ENCODE measurements around the gene KDR.

KDR gene

DNA sequence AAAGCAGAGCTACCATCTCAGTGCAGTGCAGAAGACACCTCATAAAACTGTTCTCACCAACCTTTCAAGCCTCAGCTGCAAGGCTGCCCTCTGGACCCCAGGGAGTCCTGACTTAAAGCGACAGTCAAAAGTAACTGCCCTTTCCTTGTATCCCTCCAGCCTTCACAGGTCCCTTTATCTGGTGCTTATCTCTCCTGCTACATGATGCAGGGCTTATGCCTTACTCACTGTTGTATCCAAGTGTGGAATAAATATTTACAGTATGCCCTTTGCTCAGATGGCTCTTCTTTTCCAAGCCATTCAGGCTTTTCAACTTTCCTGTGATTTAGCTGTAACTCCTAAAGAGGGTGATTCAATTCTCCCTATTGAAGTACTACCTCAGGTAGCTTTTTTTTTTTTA lies 92.6 kb downstream of the KDR start:
- DNase-seq (ENCODE audit: low read depth): peak; percentile 40
- TF ChIP-seq, protein P1, sequence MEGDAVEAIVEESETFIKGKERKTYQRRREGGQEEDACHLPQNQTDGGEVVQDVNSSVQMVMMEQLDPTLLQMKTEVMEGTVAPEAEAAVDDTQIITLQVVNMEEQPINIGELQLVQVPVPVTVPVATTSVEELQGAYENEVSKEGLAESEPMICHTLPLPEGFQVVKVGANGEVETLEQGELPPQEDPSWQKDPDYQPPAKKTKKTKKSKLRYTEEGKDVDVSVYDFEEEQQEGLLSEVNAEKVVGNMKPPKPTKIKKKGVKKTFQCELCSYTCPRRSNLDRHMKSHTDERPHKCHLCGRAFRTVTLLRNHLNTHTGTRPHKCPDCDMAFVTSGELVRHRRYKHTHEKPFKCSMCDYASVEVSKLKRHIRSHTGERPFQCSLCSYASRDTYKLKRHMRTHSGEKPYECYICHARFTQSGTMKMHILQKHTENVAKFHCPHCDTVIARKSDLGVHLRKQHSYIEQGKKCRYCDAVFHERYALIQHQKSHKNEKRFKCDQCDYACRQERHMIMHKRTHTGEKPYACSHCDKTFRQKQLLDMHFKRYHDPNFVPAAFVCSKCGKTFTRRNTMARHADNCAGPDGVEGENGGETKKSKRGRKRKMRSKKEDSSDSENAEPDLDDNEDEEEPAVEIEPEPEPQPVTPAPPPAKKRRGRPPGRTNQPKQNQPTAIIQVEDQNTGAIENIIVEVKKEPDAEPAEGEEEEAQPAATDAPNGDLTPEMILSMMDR (conservative IDR thresholded peaks at IDR 0.05; ENCODE audit: low read depth, low read length): no peak
- no peak overlapping the region for H3K4me3 ChIP-seq (ENCODE audit: low read depth, low read length)

GRCh38 chr4:55032179-55032578 lies 93.2 kb downstream of the KDR start:
- DNase-seq (ENCODE audit: low read depth): no peak
- H3K4me3 ChIP-seq (ENCODE audit: low read depth, low read length): no peak overlapping the region
- TF ChIP-seq, protein P1 (conservative IDR thresholded peaks at IDR 0.05; ENCODE audit: low read depth, low read length): no peak

- DNase-seq (ENCODE audit: low read depth): no peak
- TF ChIP-seq, protein P1 (conservative IDR thresholded peaks at IDR 0.05; ENCODE audit: low read depth, low read length): no peak
- H3K4me3 ChIP-seq (ENCODE audit: low read depth, low read length): no peak overlapping the region
Observed at GRCh38 chr4:55031158-55031557, 94.2 kb downstream of the KDR start.

DNA sequence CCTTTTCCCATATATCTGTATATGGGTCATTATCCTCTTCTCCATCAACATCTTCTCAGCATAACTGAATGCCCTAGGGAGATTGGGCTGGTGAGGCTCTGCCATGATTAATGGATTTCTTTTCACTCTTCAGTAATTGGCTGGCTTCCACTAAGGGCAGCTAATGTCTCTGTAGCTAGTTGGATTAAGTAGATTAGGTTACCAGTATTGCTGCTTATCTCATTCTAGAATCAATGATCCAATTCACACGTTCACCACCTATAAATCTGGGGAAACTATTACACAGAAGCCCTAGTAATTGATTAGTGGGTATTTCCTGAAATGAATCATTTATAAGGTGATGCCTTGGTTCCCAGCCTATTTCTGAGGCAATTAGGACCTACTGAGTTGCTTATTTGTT lies 94.8 kb downstream of the KDR start:
- no peak overlapping the region for H3K4me3 ChIP-seq (ENCODE audit: low read depth, low read length)
- DNase-seq (ENCODE audit: low read depth): no peak
- TF ChIP-seq, protein P1 (conservative IDR thresholded peaks at IDR 0.05; ENCODE audit: low read depth, low read length): no peak

DNA sequence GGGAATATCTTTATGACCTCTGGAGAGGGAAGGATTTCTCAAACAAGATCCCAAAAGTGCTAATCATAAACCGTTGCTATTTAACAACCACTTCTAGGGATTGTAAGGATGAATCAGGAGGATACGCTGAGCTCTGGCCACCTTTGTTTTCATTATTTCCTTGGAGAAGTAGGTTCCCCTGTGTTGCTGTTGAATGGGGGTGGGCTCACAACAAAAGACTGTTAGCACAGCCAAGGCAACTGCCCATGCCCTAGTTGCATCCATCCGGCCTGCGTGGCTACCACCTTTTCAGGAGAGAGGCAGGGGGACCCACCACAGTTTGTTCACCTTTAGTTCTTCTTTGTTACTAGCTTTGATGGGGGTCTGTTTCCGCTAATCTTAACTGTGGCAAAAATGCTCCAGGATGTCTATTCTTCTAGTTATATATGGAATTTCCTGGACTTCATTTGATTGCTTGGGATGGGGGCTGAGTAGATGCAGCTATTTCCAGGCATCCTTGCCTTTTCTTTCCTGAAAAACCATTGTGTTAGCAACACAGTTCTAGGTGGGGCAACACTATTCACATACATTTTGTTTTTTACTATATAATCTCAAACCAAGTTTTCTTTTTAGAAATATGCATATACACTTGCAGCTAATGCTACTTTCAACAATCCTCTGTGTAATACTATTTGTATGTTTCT lies 95.4 kb downstream of the KDR start:
- TF ChIP-seq, protein P1 (conservative IDR thresholded peaks at IDR 0.05; ENCODE audit: low read depth, low read length): no peak
- DNase-seq (ENCODE audit: low read depth): no peak
- no peak overlapping the region for H3K4me3 ChIP-seq (ENCODE audit: low read depth, low read length)

DNA sequence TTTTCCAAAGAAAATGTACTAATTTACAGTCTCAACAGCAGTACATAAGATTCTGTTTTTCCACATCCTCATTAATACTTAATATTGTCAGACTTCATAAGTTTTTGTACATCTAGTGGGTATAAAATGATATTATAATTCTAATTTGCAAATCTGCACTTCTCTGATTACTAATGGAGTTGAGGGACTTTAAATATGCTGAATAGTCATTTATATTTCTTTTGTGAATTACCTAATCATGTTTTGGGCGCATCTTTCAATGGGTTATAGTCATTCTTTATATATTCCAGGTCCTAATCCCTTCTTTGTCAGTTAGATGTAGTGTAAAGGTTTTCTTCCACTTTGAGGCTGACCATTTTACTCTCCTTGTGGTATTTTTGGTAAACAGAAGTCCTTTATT lies 96.1 kb downstream of the KDR start:
- H3K4me3 ChIP-seq (ENCODE audit: low read depth, low read length): no peak overlapping the region

More for the DNA sequence above, 96.1 kb downstream of the KDR start:
- TF ChIP-seq, protein P1 (conservative IDR thresholded peaks at IDR 0.05; ENCODE audit: low read depth, low read length): no peak
- DNase-seq (ENCODE audit: low read depth): no peak
